Progenitor cell of endocrine pancreas (in vitro differentiated cells): ENCODE results near the gene FALEC. TPM values are rescaled to one million over a fixed set of nuclear protein-coding genes. Genes with fewer than 3 reads are reported as not detected.

Experiments
- DNase-seq: peaks from one replicate; pipeline ENCODE4 v3.0.0; 2021; ENCODE audit warnings: low spot score; ENCODE audit not compliant: unreplicated experiment
- H3K27ac Mint-ChIP-seq: 2 replicates; pipeline ENCODE4 v1.8.0; 2021; ENCODE audit warnings: mild to moderate bottlenecking, moderate library complexity, mixed read lengths
- H3K27me3 Mint-ChIP-seq: 2 replicates; pipeline ENCODE4 v1.8.0; 2021; ENCODE audit warnings: mixed read lengths
- H3K36me3 Mint-ChIP-seq: 2 replicates; pipeline ENCODE4 v1.8.0; 2022; ENCODE audit warnings: mixed read lengths; ENCODE audit not compliant: insufficient read depth
- H3K4me1 Mint-ChIP-seq: 2 replicates; pipeline ENCODE4 v1.8.0; 2021; ENCODE audit warnings: low read depth, mixed read lengths
- H3K4me3 Mint-ChIP-seq: 2 replicates; pipeline ENCODE4 v1.8.0; 2021; ENCODE audit warnings: low read depth, mild to moderate bottlenecking, moderate library complexity, mixed read lengths
- H3K9me3 Mint-ChIP-seq: 2 replicates; pipeline ENCODE4 v1.8.0; 2021; ENCODE audit warnings: low read depth, mixed read lengths
- total RNA-seq: library from RNA; stranded (reverse); gene quantifications from 2 replicates; pipeline ENCODE4 v1.2.1, GENCODE V29; 2021
- TF ChIP-seq, protein P1 (sequence below): fragments of 200-600 bp; sonication (generic); IDR thresholded peaks from one replicate; pipeline ENCODE4 v1.5.0; 2021; ENCODE audit warnings: antibody characterized with exemption, mild to moderate bottlenecking; ENCODE audit not compliant: unreplicated experiment

Gene FALEC
- total RNA-seq, 1 donor from 2014 or later = 0.57 TPM

DNA sequence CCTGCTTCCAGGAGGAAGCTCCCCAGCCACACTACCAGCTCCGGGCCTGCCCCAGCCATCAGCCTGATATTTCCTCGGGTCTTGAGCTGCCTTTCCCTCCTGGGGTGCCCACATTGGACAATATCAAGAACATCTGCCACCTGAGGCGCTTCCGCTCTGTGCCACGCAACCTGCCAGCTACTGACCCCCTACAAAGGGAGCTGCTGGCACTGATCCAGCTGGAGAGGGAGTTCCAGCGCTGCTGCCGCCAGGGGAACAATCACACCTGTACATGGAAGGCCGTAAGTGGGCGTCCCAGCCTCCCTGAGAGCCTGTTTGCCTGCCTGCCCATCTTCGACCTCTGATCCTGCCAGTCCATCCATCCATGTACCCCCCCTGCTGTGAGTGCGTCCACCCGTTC lies 4.0 kb upstream of the FALEC start:
- TF ChIP-seq, protein P1, sequence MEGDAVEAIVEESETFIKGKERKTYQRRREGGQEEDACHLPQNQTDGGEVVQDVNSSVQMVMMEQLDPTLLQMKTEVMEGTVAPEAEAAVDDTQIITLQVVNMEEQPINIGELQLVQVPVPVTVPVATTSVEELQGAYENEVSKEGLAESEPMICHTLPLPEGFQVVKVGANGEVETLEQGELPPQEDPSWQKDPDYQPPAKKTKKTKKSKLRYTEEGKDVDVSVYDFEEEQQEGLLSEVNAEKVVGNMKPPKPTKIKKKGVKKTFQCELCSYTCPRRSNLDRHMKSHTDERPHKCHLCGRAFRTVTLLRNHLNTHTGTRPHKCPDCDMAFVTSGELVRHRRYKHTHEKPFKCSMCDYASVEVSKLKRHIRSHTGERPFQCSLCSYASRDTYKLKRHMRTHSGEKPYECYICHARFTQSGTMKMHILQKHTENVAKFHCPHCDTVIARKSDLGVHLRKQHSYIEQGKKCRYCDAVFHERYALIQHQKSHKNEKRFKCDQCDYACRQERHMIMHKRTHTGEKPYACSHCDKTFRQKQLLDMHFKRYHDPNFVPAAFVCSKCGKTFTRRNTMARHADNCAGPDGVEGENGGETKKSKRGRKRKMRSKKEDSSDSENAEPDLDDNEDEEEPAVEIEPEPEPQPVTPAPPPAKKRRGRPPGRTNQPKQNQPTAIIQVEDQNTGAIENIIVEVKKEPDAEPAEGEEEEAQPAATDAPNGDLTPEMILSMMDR = no peak
- Mint-ChIP-seq H3K4me1 (peaks cover 6% of the 10 kb centered on the region), H3K36me3 (peaks cover 4% of the 10 kb centered on the region), H3K4me3 (no peak overlapping the region), H3K27me3 (no peaks in the 10 kb centered on the region), H3K9me3 (no peaks in the 10 kb centered on the region), H3K27ac (no peak overlapping the region)
- DNase-seq = no peak

DNA sequence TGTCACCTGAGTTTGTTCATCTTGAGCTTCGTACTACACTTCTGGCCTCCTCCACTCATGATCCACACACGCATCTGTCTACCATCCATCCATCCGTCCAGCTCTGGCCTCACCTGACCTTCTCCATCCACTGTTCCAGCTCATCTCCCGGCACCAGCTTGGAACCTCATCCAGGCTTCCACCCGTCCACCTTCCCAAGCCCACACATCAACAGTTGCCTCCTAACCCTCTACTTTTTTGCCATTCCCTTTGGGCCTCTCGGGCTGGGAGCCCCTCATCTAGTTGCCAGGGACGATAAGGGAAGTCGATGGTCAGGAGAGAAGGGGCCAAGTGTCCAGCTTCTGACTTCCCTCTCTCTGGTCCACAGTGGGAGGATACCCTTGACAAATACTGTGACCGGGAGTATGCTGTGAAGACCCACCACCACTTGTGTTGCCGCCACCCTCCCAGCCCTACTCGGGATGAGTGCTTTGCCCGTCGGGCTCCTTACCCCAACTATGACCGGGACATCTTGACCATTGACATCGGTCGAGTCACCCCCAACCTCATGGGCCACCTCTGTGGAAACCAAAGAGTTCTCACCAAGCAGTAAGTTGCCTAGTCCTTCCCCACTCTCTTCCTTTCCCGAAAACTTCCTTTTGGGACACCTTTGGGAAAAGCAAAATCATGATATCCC lies 3.4 kb upstream of the FALEC start:
- H3K4me3 Mint-ChIP-seq = no peak overlapping the region
- H3K4me1 Mint-ChIP-seq = peaks cover 9% of the 10 kb centered on the region
- TF ChIP-seq, protein P1 = no peak
- H3K27me3 Mint-ChIP-seq = no peaks in the 10 kb centered on the region
- no peak for DNase-seq
- H3K9me3 Mint-ChIP-seq = no peaks in the 10 kb centered on the region
- no peak overlapping the region for H3K27ac Mint-ChIP-seq
- H3K36me3 Mint-ChIP-seq = peaks cover 3% of the 10 kb centered on the region

DNA sequence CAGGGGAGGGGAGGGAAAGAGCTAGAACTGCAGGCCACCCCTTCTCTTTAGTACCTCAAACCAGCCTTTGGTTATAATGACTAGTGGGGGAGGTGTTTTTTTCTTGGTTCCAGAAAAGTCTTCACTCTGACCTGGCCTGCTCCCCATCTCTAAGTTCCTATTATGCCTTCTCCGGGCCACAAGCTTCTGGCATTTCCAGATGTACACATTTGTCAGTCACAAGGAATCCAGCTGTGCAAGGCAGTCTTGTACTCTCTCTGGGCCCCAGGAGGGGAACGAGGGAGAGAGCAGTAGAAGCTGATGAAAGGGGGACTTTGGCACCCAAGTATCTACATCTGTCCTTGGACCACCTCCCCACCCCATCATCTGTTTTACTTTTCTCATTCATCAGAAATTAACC lies 2.7 kb upstream of the FALEC start:
- peaks cover 9% of the 10 kb centered on the region for H3K4me1 Mint-ChIP-seq
- no peaks in the 10 kb centered on the region for H3K27me3 Mint-ChIP-seq
- H3K4me3 Mint-ChIP-seq = no peak overlapping the region
- H3K27ac Mint-ChIP-seq = no peak overlapping the region
- no peak for DNase-seq
- H3K9me3 Mint-ChIP-seq = no peaks in the 10 kb centered on the region
- TF ChIP-seq, protein P1 = no peak
- H3K36me3 Mint-ChIP-seq = peaks cover 3% of the 10 kb centered on the region

DNA sequence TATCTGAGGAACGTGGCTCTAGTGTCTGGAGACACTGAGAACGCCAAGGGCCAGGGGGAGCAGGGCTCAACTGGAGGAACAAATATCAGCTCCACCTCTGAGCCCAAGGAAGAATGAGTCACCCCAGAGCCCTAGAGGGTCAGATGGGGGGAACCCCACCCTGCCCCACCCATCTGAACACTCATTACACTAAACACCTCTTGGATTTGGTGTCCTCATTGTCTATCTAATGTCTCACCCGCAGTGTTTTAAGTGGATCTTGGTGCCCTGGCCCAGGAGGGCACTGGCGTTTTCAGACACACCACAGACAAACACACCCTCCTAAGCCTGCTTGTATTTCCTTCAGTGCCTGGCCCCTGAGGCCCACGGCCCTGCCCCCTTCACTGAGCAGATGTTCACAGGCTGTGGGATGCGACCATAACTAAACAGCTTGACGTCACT lies 2.2 kb upstream of the FALEC start:
- no peak overlapping the region for H3K4me3 Mint-ChIP-seq
- peaks cover 3% of the 10 kb centered on the region for H3K36me3 Mint-ChIP-seq
- DNase-seq = no peak
- no peaks in the 10 kb centered on the region for H3K27me3 Mint-ChIP-seq
- H3K9me3 Mint-ChIP-seq = no peaks in the 10 kb centered on the region
- no peak overlapping the region for H3K27ac Mint-ChIP-seq
- TF ChIP-seq, protein P1 = no peak
- peaks cover 9% of the 10 kb centered on the region for H3K4me1 Mint-ChIP-seq

DNA sequence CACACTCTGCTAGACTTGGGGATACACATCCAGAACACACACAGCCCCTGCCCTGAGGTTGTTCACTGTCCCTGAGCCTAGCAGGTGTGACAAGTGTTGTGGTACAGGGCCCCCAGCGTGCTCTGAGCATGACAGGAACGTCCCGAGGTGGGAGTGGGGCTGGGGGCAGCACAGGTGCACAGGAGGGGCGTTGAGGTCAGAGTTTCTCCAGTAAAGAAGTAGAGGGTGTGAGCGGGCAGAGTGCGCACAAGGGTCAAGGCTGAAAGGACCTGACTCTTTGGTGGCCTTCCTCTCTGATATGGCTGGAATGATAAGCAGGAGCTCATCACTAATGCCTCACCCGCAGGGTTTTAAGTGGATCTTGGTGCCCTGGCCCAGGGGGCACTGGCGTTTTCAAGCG lies 1.3 kb upstream of the FALEC start:
- Mint-ChIP-seq H3K27ac (no peak overlapping the region), H3K36me3 (peaks cover 3% of the 10 kb centered on the region), H3K4me1 (peaks cover 9% of the 10 kb centered on the region), H3K4me3 (peak overlapping the region; percentile 89), H3K27me3 (no peaks in the 10 kb centered on the region), H3K9me3 (no peaks in the 10 kb centered on the region)
- DNase-seq = no peak
- TF ChIP-seq, protein P1 = no peak
